ENCODE measurements around the gene CCDC33. TPM values are rescaled to one million over a fixed set of nuclear protein-coding genes. Genes with fewer than 3 reads are reported as not detected.

Gene CCDC33
- total RNA-seq, 3 donors from 2014 or later = 0.22 TPM; not detected in 2

DNA sequence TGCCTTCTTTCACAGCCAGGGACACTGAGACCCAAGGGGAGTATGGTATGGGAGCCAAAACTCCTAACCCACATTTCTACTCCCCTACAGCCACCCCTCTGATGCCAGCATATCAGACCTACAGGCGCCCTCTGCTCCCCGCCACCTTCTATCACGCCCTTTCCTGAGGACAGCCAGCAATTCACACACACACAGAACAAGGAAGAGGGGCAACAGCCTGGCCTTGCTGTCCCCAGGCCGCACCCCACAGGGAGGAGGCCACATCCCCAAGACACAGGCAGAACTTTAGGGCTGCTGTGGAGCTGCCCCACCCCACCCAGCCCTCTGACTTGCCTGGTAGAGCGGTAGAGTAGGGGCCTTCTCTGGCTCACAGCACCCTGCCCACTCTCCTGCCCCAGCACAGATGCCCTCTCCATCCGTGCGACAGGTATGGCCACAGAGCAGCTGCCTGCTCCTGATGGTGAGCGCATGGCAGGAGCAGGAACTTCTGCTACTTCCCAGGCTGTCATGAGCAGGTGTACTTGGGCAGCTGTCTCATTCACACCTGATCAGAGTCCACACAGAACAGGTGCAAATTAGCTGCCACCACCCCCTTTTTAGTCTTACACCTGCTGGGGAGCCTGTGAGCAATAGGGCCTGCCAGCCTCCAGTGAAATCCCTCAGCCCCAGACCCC, 33.4 kb downstream of the CCDC33 start:
- ATAC-seq (peak; percentile 79), DNase-seq (peak in 1 of 3 donors; percentile 40)
- intact Hi-C loops (cut with DNase I, micrococcal nuclease) = no loop called here
- no peaks in the 10 kb centered on the region for H3K36me3 ChIP-seq (ENCODE audit: low read depth)
- no peak for TF ChIP-seq CTCF (IDR thresholded peaks at IDR 0.05)
- no peak overlapping the region for H3K4me3 ChIP-seq
- no peaks in the 10 kb centered on the region for H3K4me1 ChIP-seq (ENCODE audit: low read depth)
- no peaks in the 10 kb centered on the region for H3K9me3 ChIP-seq

DNA sequence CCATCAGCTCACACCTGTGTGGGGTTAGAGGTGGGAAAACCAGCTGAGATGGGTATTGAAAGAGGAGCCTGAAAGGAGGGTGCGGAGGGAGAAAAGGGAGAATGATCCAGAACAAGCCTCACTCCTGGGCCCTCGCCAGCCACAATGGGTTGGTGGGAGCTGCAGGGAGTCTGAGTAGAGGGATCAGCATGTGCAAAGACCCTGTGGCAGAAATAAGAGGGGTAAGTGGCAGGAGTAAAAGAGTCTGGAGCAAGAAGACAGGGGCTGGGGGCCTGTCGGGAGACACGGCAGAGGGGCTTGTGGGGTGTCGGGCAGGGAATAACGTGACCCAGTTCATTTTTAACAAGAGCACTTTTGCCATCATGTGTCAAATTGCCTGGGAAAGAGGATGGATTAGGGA, 34.0 kb downstream of the CCDC33 start:
- no peaks in the 10 kb centered on the region for H3K9me3 ChIP-seq
- H3K4me1 ChIP-seq (ENCODE audit: low read depth) = no peaks in the 10 kb centered on the region
- peak in 1 of 3 donors; percentile 10 for DNase-seq
- no peak for TF ChIP-seq CTCF (IDR thresholded peaks at IDR 0.05)
- no peak for ATAC-seq
- H3K4me3 ChIP-seq = no peak overlapping the region
- intact Hi-C loops (cut with DNase I, micrococcal nuclease) = no loop called here
- H3K36me3 ChIP-seq (ENCODE audit: low read depth) = no peaks in the 10 kb centered on the region

GRCh38 chr15:74270854-74271520, 34.9 kb downstream of the CCDC33 start:
- DNase-seq (no peak), ATAC-seq (no peak)
- Histone ChIP-seq H3K4me3 (no peak overlapping the region), H3K9me3 (no peaks in the 10 kb centered on the region), H3K36me3 (ENCODE audit: low read depth) (no peaks in the 10 kb centered on the region), H3K4me1 (ENCODE audit: low read depth) (no peaks in the 10 kb centered on the region)
- intact Hi-C loops (cut with DNase I, micrococcal nuclease) = no loop called here
- TF ChIP-seq CTCF (IDR thresholded peaks at IDR 0.05) = no peak

DNA sequence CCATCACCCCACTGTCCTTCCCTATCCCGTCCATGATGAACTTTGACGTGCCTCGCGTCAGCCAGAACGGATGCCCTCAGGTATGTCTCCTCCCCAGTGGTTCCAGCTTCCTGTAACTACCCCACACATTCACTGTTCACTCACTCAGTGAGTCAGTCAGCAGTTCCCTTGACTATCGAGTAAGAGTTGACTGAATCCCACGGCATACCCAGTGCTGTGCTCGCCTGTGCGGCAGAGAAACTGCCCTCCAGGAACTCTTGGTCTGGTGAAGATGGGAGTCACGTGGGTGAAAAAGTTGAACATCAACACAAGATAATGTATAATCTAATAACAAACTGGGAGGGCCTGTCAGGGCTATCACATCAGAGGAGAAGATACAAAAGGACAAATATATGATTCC, 36.7 kb downstream of the CCDC33 start:
- H3K4me3 ChIP-seq = no peak overlapping the region
- H3K4me1 ChIP-seq (ENCODE audit: low read depth) = no peaks in the 10 kb centered on the region
- no peak for DNase-seq
- no peak for TF ChIP-seq CTCF (IDR thresholded peaks at IDR 0.05)
- H3K36me3 ChIP-seq (ENCODE audit: low read depth) = no peaks in the 10 kb centered on the region
- H3K9me3 ChIP-seq = no peaks in the 10 kb centered on the region
- ATAC-seq = no peak
- intact Hi-C loops (cut with DNase I, micrococcal nuclease) = no loop called here

- DNase-seq = peak in 1 of 3 donors; percentile 28
- no peak for ATAC-seq
- H3K36me3 ChIP-seq (ENCODE audit: low read depth) = no peaks in the 10 kb centered on the region
- H3K4me3 ChIP-seq = no peak overlapping the region
- H3K9me3 ChIP-seq = no peaks in the 10 kb centered on the region
- no peak for TF ChIP-seq CTCF (IDR thresholded peaks at IDR 0.05)
- H3K4me1 ChIP-seq (ENCODE audit: low read depth) = no peaks in the 10 kb centered on the region
- intact Hi-C loops (cut with DNase I, micrococcal nuclease) = no loop called here
These were observed 38.4 kb downstream of the CCDC33 start for GRCh38 chr15:74274470-74275038.
